NCI-H2029 (cell line): Measurements from ENCODE around the gene DAPK3.
"Not testable (repeated sequence)": the region's sequence is repeated elsewhere in the genome, so short reads cannot be mapped to it uniquely, and the experiment has no call there.

Source experiments
- DNase-seq: peaks from one replicate; lab custom pipeline; 2025; lab: John Stamatoyannopoulos, UW

The DAPK3 gene

DNA sequence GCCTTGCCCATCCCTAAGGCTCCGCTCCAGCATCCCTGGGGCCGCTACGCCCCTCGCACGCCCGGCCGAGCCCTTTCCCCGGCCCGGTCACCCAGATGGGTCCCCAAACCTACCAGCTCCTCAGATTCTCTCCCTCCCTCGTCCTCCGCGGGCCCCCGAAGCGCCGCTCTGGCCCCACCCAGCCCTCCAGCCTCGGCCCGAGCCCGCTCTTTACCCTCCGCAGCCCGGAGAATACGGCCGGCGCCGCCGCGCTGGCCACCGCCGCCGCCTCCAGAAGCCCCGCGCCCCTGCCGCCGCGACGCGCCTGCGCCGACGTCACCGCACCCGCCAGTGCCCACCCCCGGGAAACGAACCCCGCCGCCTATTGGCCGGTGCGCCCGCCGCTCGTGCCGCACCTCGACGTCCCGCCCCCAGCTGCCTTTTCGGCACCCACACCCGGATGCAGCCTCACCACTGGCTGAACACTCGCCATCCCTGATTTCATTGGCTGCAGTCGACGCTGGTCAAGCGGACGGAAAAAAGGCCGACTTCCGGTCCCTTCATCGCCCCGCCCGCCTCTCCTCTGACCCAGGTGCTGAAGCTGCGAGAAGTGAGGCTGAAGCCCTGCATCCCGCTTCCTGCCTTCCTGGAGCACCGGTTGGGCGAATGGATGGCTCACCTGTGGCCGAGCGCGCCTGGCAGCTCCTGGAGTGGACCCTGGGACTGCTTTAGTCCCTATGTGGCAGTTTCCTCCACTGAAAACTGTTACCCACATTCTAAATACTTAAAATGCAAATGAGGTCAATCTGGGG, at the start of gene DAPK3:
Gene DAPK3 (minus strand): TSS at position 292 of the 791 bp plus-strand sequence. CDS start 1,364 bp downstream, outside the sequence.
- peak; percentile 98 for DNase-seq

DNA sequence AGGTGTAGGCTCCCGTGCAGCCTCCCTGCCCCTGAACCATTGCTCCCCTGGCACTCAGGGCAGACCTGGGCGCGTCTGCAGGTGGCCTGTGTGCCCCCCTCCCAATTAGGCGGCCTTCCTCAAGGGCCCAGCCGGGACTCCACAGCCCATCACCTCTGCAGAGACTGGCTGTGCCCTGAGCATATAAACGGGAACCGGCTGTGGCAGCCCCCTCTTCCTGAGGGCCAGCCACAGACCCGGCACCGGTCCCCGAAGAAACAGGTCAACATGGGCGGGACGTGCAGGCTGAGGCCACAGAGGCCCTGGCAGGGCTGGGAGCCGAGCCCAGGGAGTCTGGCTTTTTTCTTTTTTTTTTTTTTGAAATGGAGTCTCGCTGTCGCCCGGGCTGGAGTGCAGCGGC, 48.7 kb upstream of the DAPK3 start:
- DNase-seq: no peak

DNA sequence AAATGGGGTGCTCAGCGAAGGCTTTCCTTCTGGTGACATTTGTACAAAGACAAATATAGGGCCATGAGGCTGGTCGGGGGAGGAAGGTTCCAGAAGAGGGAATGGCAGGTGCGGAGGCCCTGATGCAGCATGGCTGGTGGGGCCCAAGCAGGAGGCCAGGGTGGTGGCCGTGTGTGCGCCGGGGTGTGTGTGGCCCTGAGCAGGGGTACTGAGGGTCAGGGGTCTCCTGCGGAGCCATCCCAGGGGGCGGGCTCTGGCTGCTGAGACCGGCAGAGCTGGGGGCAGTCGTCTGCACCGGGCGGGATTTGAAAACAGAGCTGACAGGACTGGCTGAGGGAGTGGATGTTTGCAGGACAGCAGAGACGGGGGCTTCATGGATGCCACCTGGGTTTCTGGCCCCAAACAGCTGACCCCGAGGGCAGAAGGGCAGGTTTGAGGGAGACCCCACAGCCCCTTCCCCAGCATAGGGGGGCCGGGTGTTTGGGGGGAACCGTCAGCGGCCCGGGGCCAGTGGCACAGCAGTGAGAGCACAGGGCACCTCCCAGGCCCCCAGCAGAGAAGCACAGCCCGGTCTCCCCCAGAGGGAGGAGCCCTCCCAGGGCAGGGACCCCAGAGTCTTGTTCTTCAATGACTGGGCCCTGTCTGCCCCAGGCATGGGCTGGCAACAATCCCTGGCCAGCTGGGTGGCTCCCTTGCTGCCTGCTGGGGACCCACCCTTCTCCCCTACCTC, 48.0 kb upstream of the DAPK3 start:
- no peak for DNase-seq

DNA sequence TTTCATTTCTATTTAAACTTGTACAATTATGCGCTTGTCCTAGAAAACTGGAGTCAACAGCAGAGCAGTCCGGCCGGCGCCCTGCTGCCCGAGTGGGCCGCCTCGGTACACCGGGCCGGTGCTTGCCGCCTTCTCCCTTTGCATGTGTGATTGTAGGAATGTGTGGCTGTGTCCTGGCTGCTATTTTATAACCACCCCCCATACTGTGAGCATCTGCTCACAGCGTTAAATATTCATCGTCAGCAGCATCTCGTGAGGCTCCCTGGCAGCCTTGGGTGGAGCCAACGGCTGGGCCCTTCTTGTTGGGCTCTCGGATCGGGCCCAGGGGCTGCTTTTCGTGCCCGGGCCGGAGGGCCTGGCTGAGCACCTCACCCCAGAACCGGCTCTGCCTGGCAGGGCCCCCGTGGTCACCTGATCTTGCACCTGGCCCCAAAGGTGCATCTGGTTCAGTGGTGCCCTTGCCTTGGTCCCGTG, 47.3 kb upstream of the DAPK3 start:
- no peak for DNase-seq

DNA sequence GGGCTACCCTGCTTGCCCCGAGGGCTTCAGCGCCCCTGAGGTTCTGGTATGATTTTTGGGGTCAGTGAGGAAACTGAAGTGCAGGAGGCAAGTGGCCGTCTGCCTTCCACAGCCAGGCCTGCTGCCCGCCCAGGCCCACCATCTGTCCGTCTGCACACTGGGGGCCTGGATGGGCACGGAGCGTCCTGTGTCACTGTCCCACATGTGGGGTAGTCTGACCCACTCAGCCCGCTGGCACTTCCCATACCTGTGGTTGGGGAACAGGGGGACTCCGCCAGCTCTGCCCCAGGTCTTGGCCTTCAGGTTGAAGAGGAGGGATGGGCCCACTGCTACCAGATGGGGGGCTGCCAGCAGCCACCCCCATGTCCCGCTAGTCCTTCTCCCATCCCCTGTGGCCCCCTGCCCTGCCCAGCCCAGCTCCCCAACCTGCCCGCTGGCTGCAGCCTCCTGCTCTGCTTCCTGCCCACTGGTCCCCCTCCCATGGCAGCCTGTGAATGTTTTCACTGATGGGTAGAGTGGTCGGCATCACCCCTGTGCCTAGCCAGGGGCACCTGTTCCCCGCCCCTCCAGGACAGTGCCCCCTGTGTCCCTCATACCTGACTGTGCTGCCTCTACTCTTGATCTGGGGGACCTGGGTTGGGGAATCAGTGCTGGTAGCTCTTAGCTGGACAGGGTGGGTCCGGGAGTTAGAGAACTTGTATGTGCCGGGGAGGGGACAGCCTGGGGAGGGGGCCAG, 46.2 kb upstream of the DAPK3 start:
- DNase-seq: no peak

- no peak for DNase-seq
Observed at GRCh38 chr19:4016486-4016885, 45.6 kb upstream of the DAPK3 start.

DNA sequence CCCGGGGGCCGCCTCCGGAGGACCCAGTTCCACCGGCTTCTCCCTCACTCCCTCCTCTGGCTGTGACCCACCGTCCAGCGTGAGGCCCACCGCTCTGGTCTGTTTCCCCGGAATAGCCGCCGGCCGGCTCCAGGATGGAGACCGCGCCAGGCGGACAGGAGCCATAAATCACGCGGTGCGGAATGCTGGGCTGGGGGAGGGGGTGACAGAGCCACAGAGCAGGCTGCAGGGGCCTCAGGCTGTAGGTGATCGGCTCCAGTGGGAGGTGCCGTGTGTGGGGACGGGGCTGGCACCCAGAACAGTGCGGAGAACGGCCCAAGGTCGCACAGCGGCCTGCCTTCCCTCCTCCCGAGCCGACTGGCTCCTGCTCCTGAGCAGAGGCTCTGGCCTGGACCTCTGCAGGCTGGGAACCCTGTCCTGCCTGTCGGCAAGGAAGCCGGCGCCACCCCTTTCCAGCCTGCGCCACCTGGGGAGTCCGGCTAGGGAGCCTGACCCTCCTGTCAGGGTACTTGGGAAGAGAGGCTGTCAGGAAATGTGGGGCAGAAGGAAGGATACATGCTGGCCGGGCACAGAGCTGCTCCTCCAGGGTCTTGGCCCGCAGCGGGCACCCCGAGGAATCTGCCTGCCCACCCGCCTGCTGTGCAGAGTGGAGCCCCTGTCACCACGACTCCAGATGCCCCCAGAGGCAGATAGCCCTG, 45.0 kb upstream of the DAPK3 start:
- DNase-seq: no peak

DNA sequence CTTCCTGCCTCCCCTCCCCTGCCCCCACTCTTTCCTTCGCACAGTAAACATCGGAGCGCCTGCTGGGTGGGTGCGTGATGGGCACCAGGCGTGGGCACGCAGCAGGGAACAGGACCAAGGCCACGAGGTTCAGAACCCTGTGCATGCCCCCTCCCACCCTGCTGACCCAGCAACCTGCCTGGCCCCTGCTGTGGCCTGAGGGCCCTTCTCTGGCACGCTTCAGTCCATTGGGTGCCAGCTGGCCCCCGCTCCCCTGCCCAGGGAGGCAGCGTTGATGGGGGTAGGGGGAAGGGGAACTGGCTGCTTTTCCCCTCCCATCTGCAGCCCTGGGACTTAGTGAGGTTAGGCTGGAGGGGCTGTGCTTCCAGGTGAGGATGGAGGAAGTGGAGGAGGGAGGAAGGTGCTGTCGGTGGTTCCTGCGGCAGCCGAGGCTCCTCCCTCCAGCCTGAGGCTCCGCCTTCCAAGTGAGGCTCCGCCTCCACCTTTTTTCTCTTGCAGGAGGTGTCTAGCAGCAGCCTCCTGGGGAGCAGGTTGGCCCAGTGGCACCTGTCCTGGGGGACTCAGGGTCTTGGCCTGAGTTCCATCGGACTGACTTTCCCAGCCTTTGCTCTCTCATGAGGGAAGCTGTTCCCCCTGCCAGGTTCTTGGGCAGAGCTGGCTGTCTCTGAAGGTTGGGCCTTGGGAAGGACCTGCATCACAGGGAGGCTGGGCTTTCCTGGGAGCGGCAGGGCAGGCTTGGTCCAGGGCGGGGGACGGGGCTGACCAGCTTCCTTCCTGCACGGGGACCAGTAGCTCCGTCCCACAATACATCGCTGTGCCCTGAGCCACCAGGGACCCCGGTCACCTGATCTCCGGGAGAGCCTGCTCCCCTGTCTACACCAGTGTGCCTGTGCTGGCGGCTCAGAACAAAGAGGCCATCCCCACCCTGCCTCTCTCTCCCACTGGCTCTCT, 43.9 kb upstream of the DAPK3 start:
- no peak for DNase-seq

DNA sequence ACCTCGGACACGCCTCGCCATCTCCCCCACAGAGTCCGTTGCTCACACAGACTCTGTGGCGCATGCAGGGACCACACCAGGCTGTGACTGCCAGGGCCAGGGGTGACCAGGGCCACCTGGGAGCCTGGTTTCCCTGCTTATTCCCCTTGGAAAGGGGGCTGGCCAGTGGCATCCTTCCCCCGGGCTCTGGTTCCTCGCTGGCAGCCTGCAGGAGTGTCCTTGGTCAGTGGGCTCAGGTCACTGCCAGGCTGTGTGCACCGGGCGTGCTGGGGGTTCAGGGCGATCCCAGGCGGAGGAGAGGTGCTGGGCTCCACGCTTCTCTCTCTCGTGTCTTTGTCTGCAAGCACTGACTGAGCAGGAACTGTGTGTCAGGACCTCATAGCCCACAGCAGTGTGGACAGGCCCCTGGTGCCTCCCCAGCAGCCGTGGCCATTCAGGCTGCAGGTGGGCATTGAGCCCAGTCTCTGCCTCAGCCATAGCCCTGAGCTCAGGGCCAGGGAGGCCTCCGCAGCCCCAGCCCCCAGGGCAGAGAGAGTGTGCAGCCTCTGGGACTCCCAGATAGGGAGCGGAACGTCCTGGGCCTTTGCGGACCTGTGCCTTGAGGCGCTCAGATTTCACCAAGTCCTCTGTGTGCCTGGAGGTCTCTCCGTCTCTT, 43.1 kb upstream of the DAPK3 start:
- DNase-seq: no peak

DNA sequence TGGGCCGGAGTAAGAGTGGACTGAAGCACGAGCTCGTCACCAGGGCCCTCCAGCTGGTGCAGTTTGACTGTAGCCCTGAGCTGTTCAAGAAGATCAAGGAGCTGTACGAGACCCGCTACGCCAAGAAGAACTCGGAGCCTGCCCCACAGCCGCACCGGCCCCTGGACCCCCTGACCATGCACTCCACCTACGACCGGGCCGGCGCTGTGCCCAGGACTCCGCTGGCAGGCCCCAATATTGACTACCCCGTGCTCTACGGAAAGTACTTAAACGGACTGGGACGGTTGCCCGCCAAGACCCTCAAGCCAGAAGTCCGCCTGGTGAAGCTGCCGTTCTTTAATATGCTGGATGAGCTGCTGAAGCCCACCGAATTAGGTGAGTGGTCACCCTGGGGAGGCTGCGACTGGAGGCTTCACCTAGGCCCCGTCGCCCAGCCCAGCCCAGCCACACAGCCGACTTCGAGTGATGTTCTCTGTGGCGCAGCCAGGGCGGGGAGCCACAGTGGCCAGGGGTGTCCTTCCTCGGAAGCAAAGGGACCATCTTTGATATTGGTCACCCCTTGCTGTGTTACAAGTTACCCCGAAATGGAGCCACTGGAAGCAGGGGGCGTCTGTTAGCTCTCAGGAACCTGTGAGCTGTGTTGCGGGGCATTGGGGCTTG, 42.2 kb upstream of the DAPK3 start:
- DNase-seq: no peak

GRCh38 chr19:4012092-4012974, 41.4 kb upstream of the DAPK3 start:
- DNase-seq: peak; percentile 83

GRCh38 chr19:4011430-4011829, 40.5 kb upstream of the DAPK3 start:
- not testable (repeated sequence) for DNase-seq

DNA sequence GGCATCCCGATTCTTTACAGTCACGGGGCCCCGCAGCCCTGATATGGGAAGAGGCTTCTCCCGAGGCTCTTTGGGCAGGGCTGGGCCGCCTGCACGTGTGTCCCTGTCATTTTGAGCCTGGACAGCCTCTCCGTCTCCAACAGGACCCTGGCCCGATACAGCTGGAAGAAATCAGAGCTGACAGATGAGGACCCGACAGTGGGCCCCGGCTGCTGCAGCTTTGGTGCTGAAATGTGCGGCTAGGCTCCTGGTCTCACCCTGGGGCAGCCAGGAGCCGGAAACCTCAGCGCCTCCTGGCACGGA, 39.9 kb upstream of the DAPK3 start:
- DNase-seq: no peak

GRCh38 chr19:4009990-4010807, 39.3 kb upstream of the DAPK3 start:
- DNase-seq: no peak

DNA sequence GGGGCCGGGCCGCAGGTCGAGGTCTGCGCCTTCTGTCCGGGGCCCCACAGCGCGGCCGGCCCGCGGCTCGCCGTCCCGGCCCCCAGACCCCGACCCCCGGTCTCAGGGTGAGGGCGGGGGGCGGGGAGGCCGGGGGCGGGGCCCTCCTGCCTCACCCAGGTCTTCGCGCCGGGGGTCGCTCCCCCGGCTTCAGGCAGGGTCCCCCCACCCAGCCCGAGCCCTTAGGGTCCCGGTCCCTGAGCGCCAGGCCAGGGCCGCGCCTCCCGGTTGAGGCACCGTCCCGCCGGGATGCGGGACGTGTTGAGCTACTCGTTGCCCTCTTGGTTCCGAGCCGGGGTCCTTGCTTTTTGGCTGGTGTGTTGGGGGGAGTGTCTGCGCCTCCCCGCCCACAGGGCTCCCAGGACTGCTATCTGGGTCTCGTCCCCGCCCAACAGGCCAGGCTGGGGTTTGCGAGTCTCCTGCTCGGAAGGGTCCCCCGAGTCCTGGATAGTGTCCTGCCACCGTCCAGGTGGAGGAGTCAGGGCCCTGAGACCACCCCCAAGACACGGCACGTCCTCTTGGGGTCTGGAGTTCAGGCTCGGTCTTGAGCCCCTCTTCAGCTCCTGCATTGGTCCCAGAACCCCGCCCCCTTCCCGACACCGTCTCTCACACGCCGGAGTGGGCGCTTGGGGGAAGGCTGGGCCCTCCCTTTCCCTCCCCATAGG, 37.1 kb upstream of the DAPK3 start:
- DNase-seq: no peak

DNA sequence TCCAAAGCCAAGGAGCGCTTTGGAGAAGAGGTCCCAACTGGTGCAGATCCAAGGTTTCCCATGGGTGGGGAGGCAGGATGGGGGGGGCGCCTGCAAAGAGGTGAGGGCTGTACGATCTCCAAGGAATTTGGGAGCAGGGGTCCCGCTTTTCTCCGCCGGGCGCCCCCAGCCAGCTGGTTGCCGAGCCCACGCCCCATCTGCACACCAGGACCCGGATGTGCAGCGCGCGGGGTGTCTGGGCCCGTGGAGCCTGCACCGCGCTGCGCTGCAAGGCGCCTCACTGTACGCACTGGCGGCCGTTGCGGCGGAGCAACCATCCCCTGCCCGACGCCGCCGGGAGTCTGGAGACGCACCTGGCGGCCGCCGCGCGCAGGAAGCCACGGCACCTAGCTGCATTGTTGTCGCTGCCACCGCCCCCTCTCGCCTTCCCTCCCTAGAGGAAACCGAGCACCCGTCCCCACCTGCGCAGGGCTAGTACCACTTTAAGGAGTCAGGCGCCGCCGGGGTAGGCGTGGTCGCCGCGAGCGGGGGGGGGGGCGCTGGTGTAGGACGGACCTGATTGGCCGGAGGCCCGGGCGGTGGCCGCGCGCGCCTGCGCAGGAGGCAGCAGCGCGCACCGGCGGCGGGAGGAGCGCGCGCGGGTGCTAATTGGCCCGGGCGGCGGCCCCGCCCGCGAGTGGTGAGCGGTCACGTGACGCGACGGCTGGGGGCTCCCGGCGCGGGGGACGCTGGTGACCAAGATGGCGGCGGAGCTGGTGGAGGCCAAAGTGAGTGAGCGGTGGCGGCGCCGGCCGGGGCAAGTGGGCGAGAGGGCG, 36.3 kb upstream of the DAPK3 start, which contains the start of gene PIAS4:
Gene PIAS4 (plus strand): TSS at position 716 of the 815 bp plus-strand sequence. CDS start 25 bp downstream, at position 741.
- peak; percentile 98 for DNase-seq
